KOPT-K1 (cell line): ENCODE results near the gene ELL3.
"Not testable (repeated sequence)": the region's sequence is repeated elsewhere in the genome, so short reads cannot be mapped to it uniquely, and the experiment has no call there.

Source experiments
- H3K27ac ChIP-seq: fragments of 200-600 bp; sonication (generic); 2 replicates; pipeline ENCODE4 v1.5.1; 2016; ENCODE audit warnings: antibody characterized with exemption, mild to moderate bottlenecking, low read depth, low read length; ENCODE audit not compliant: poor library complexity, severe bottlenecking
- H3K36me3 ChIP-seq: fragments of 200-600 bp; sonication (generic); 2 replicates; pipeline ENCODE4 v1.5.1; 2017; ENCODE audit warnings: antibody characterized with exemption, mild to moderate bottlenecking, low read length, moderate library complexity; ENCODE audit not compliant: insufficient read depth
- H3K9me3 ChIP-seq: fragments of 200-600 bp; sonication (generic); 2 replicates; pipeline ENCODE4 v1.5.1; 2017; ENCODE audit warnings: antibody characterized with exemption, low read length, mild to moderate bottlenecking; ENCODE audit not compliant: insufficient read depth, poor library complexity, severe bottlenecking

The ELL3 gene

DNA sequence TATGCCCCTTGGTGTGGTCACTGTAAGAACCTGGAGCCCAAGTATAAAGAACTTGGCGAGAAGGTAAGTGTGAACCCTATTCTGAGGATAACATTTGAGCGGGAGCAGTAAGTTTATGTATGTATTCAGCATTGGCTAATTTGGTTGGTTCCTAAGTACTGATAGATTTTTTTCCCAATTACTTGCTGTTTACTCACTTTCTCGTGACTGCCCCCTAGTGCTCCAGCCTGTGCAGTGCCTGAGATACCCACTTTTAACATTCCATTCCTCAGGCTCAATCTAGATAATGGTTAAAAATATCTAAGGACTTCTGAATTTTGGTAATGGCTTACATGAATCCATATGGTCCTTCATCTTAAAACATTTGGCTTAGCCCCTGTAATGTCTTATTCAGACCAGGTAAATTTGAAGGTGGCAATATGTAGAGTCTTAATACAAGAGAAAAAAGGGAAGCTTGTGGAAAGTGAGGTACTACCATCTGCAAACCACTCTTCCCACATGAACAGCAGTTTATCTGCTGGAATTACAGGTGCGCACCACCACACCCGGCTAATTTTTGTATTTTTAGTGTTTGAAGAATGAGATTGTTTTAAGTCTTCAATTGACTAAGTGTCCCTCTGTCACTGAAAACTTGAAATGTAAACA, 7.1 kb downstream of the ELL3 start:
- Histone ChIP-seq H3K9me3 (no peaks in the 10 kb centered on the region), H3K27ac (no peak overlapping the region), H3K36me3 (peaks cover 94% of the 10 kb centered on the region)

DNA sequence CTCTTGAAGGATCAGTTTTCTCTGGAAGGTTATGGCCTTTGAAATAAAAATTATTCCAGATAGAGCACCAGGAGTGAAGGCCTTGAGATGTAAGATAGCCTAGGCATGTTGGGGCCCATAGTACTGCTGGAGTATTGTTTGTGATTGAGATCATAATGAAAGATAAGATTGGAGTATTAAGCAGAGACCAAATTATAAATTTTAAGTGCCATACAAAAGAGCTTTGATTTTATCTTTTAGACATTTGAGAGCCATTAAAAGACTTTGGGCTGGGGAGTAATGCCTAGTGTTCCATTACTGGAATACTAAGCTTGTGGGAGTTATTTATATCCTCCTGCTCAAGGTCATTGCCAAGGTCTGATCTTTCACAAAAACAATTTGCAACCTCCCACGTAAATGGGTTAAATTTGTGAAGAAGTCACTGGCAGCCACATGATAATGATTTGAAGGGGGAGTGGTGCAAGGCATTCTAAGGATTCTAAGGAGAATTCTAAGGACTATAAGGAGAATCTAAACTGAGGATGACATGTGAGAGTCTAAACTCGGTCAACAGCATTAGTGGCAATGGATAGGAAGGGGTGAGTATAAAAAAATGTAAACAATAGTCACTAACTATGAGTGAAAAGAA, 12.8 kb downstream of the ELL3 start:
- Histone ChIP-seq H3K36me3 (peaks cover 98% of the 10 kb centered on the region), H3K9me3 (no peaks in the 10 kb centered on the region), H3K27ac (no peak overlapping the region)

DNA sequence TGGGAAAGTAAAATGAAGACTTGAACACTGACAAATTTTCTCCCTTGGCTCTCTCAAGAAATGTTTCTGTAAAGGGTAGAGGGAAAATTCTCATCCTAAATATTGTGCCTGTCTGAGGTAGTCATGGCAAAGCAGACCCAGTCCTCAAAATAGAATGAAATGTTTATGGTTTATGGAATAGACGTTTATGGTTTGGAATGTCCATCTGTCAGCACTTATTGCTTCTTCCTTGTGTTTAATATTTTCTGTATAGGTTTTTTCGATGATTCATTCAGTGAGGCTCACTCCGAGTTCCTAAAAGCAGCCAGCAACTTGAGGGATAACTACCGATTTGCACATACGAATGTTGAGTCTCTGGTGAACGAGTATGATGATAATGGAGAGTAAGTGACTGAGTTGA, 13.9 kb downstream of the ELL3 start:
- no peak overlapping the region for H3K27ac ChIP-seq
- no peaks in the 10 kb centered on the region for H3K9me3 ChIP-seq
- H3K36me3 ChIP-seq: peaks cover 98% of the 10 kb centered on the region

DNA sequence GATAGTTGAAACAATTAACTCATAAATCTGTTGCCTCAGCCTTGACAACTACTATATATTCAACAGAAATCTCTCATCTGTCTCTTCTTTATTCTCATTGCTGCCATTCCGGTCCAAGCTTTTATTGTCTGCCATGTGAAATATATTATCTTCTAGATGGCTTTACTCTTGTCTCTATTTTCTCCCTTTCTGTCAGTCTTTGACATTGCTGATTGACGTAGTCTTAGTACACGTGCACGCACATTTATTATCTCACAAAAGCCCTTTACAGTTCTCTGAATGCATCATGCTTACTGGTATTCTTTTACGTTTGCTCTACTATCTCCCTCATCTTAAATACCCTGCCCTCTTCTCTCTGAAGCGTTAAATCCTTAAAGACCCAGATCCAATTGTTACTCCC, 24.9 kb downstream of the ELL3 start:
- Histone ChIP-seq H3K9me3 (no peaks in the 10 kb centered on the region), H3K27ac (no peak overlapping the region), H3K36me3 (peaks cover 59% of the 10 kb centered on the region)

DNA sequence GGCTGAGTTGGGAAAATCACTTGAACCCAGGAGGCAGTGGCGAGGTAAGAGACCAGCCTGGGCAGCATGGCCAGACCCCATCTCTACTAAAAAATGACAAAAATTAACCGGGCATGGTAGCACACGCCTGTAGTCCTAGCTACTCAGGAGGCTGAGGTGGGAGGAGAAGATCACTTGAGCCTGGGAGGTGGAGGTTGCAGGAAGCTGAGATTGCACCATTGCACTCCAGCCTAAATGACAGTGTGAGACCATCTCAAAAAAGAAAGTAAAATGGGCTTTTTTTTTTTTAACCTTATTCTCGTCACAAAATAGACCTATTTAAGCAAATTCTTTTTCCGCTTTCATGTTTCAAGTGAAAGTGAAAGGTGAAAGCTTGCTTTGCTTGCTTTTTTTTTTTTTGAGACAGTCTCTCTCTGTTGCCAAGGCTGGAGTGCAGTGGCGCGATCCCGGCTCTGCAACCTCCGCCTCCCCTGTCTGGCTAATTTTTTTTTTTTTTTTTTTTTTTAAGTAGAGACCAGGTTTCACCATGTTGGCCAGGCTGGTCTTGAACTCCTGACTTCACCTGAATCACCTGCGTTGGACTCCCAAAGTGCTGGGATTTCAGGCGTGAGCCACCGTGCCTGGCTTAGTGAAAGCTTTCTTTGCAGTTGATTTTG, 26.9 kb downstream of the ELL3 start:
- Histone ChIP-seq H3K9me3 (no peaks in the 10 kb centered on the region), H3K27ac (peak overlapping the region; percentile 39), H3K36me3 (peaks cover 38% of the 10 kb centered on the region)

DNA sequence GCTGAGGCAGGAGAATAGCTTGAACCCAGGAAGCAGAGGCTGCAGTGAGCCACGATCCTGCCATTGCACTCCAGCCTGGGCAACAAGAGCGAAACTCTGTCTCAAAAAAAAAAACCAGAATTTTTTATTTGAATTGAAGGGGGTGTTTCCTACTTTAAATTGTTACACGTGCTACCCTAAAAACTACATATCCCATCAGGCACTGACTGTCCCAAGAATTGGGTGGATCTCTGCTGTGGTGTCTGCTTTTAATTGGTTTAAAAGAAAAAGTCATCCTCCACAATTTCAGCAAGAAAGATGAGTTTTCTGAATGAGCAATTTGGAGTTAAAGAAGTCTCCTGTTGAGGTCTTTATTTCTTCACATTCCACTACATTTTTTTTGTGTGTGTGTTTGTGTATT, 28.4 kb downstream of the ELL3 start:
- Histone ChIP-seq H3K27ac (no peak overlapping the region), H3K36me3 (peaks cover 24% of the 10 kb centered on the region), H3K9me3 (no peaks in the 10 kb centered on the region)

DNA sequence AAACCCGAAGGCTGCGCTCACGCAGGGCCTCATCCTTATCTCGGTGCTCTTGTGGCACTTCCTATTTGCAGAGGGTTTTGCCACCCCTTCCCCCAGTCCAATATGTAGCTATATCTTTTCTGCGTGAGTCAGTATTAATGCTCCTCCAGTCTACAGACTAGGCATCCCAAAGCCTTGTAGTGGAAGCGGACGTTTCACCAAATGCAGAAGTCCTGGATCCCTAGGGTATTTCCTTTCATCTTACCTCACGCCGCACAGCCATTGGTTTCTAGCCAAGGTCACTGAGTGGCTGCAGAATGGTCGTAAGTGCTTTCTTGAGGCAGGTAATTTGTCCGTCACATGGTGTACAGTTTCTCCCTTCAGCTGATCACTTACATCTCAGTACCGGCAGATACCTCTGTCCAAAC, 29.9 kb downstream of the ELL3 start:
- H3K27ac ChIP-seq: peak overlapping the region; percentile 81
- not testable (repeated sequence) for H3K36me3 ChIP-seq, H3K9me3 ChIP-seq

DNA sequence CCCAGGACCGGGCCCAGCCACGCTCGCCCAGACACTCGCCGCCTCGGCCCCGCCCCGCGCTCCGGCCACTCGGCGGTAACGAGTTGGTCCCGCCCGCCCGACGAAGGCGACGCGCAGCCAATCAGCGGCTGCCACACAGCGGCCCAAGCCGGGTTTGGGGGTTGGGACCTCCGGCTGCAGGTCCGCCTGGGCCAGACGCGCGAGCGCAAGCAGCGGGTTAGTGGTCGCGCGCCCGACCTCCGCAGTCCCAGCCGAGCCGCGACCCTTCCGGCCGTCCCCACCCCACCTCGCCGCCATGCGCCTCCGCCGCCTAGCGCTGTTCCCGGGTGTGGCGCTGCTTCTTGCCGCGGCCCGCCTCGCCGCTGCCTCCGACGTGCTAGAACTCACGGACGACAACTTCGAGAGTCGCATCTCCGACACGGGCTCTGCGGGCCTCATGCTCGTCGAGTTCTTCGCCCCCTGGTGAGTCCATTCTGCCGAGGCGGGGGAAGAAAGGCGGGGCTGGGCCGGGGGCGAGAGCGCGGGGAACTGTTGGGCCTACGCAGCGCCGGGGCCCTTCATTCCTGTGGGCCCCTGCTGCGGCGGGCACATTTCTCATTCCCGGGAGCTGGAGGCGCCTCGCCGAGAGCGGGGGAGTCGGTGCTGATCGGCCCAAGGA, 30.4 kb downstream of the ELL3 start, which contains the start of gene PDIA3:
PDIA3 (plus strand) TSS at position 194 of the 658 bp plus-strand sequence; CDS start at position 296, 102 bp downstream.
- not testable (repeated sequence) for H3K9me3 ChIP-seq

DNA sequence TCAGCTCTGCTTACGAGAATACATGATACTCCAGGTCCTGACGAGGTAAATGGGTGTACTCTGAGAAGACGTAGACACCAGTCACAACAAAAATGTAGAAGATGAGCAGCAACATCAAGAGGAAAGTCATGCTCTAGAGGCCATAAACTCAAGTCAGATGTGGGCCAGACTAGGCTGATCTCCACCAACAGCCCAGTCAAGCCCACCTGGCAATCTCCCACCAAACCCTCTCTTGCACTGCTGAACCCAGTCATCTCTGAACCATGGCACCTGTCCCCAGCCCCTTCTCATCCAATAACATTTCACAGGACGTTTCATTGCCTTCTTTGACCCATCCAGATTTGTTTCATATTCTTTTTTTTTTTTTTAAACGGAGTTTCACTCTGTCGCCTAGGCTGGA, 41.4 kb downstream of the ELL3 start:
- Histone ChIP-seq H3K27ac (no peak overlapping the region), H3K9me3 (no peaks in the 10 kb centered on the region), H3K36me3 (no peaks in the 10 kb centered on the region)

More for the DNA sequence above, 30.4 kb downstream of the ELL3 start, which contains the start of gene PDIA3:
- H3K27ac ChIP-seq: peak within 1 kb of the TSS; percentile 81
- not testable (repeated sequence) for H3K36me3 ChIP-seq

DNA sequence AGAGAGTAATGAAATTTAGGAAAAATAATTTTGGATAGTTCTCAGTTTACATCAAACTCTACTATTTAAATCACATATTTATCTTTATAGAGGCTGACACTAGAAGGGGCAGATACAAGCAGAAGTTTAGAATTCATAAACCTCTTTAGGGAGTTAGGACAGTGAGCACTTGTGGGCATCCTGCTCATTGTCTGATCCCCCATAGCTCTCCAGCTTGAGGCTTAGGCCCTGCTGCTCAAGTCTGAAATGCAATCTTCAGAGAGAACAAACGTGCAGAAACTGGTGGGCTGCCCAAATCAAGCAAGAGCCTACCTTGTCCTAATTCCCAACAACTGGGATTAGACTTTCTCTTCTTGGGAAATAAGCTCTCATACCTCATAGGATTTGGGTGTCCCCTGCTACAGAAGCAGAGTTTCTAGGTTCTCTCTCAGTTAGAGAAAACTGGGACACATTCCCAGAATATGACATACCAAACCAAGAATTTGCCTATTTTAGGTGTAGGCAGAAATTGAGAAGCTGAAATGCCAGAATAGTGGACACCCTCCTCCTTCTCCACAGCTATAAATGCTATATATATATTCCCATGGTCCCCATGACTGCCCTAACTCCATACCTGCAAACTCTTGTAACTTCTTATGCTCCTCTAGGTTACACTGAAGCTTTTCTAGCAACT, 48.6 kb downstream of the ELL3 start:
- H3K27ac ChIP-seq, H3K36me3 ChIP-seq, H3K9me3 ChIP-seq: not testable (repeated sequence)

DNA sequence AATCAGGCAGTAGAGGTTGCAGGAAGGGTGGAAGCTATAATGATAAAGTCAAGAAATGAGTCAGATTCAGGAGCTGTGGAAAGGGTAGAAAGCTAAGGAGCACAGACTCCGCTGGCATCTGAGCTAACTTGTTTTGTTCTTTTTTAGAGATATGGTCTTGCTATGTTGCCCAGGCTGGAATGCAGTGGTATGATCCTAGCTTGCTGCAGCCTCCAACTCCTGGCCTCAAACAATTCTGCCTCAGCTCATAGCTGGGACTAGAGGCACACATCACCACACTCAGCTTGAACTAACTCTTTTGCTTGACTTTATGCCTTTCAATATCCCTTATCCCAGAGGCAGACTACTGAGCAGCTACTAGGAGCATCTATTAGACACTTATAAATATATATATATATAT, 50.5 kb downstream of the ELL3 start:
- H3K9me3 ChIP-seq: not testable (repeated sequence)

DNA sequence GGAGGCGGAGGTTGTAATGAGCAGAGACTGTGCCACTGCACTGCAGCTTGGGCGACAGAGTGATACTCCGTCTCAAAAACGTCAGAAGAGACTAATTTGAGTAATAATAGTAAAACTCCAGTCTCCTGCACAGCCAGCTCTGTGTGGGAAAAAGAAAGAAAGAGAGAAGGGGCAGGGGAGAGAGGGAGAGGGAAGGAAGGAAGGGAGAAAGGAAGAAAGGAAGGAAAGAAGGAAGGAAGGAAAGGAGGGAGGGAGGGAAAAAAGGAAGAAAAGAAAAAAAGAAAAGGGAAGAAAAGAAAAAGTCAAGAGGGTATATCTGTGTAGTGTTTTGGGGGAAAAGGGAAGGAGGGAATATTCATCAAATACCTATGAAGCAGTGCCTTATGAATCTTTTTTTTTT, 53.6 kb downstream of the ELL3 start:
- H3K36me3 ChIP-seq: no peaks in the 10 kb centered on the region
- H3K9me3 ChIP-seq: no peaks in the 10 kb centered on the region
- no peak overlapping the region for H3K27ac ChIP-seq

More for the DNA sequence above, 50.5 kb downstream of the ELL3 start:
- not testable (repeated sequence) for H3K27ac ChIP-seq, H3K36me3 ChIP-seq
